ENCODE data around the gene MAPK13.
"Not testable (repeated sequence)": the region's sequence is repeated elsewhere in the genome, so short reads cannot be mapped to it uniquely, and the experiment has no call there.

Gene MAPK13

DNA sequence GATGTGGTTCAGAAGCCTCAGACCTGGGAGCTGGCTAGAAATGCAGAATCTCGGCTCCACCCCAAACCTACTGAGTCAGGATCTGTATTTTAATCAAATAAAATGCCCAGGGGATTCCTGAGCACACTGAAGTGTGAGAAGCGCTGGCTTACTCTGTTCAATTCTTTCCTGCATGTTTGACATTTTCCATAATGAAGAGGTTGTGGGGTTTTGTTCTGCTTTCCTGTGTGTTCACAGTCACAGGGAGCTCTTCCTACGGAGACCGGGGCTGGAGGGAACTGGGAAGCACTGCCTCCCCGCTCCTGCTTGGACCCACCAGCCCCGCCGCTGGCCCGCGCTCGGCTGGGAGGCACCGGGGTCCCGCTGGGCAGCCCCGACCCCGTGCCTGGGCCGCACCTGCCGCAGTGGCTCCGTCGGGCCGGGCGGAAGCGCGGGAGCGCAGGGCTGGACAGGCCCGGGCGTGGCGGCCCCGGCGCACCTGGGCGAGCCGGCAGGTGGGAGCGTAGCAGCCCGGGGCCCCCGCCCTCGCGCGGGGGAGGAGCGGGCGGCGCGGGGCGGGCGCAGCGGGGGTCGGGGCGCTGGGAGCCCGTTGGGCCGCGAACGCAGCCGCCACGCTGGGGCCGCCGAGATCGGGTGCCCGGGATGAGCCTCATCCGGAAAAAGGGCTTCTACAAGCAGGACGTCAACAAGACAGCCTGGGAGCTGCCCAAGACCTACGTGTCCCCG lies at the start of gene MAPK13:
Gene MAPK13, plus strand, starts transcription at position 573 of the 726 bp plus-strand sequence. Its CDS starts 70 bp downstream, at position 643.
- in situ Hi-C loops (cut with HindIII; ENCODE audit: low sequenced_read_pairs) = no loop called here

- in situ Hi-C loops (cut with HindIII; ENCODE audit: low sequenced_read_pairs) = no loop called here
These were observed 48.0 kb upstream of the MAPK13 start for GRCh38 chr6:36082318-36082717.

- in situ Hi-C loops (cut with HindIII; ENCODE audit: low sequenced_read_pairs) = no loop called here
These were observed 46.9 kb upstream of the MAPK13 start for GRCh38 chr6:36083446-36083845.

GRCh38 chr6:36088204-36088603 lies 42.1 kb upstream of the MAPK13 start:
- in situ Hi-C loops (cut with HindIII; ENCODE audit: low sequenced_read_pairs) = not testable (repeated sequence)

- in situ Hi-C loops (cut with HindIII; ENCODE audit: low sequenced_read_pairs) = no loop called here
These were observed 41.3 kb upstream of the MAPK13 start for GRCh38 chr6:36089048-36089447.

- in situ Hi-C loops (cut with HindIII; ENCODE audit: low sequenced_read_pairs) = no loop called here
These were observed 36.1 kb upstream of the MAPK13 start for GRCh38 chr6:36094238-36094637.

GRCh38 chr6:36094753-36095496 lies 35.4 kb upstream of the MAPK13 start:
- in situ Hi-C loops (cut with HindIII; ENCODE audit: low sequenced_read_pairs) = no loop called here

DNA sequence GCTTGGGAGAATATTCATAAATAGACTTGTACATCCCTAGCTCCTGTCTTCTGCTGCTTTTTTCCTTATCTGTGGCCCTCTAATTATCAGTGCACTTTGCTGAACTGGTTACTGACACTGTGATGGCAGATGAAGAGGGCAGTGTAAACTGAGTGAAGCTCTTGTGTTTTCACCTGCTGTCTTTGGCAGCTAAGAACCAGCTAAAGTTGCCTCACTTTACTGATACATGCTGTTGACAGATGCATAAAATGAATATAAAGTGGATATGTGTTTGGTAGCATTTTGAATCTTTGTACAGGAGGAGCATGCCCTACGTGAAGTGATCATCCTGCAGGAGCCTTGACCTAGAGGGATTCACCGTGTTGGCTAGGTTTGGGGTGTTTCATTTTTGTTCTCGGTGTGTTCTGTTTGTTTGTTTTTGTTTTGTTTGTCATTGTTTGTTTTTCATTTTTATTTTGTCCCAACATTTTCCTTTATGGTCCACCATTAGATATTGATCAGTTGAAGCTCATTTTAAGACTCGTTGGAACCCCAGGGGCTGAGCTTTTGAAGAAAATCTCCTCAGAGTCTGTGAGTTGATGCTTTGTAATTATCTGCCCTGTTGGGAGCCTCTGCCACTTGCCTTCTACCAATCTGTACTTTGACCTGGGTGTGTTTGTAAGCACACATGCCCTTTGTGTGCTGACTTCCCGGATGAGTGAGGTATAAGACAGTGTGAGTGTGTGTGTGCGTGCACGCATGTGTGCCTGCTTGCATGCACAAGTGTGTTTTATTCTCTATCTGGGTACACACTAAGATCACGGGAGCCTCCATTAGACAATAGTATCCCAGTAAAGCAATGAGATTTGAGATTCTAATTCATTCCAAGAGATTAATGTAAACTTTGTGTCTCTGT lies 34.6 kb upstream of the MAPK13 start:
- in situ Hi-C loops (cut with HindIII; ENCODE audit: low sequenced_read_pairs) = no loop called here

DNA sequence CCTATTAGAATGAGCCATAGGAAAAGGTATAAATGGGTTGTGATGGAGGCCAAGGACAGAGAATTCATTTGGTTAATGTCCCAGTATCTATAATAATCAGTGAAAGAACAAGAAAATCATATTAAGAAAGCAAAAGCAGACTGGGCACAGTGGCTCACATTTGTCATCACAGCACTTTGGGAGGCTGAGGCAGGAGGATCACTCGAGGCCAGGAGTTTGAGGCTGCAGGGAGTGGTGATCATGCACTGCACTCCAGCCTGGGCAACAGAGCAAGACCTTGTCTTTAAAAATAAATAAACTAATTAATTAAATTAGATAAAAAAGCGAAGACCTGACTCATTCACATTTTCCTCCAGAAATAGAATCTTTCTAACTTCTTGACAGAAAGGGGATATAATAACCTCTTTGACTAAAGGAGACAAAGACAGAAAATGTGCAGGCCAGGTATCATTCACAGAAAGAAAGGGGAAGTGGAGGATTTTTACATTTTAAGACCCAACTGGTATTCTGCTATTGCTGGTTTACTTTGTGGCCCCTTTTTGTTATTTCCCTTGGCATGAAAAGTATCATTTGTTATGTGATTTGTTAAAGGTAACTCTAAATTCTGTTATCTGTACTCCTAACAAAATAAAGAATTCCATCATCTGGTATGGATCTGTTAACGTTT lies 31.9 kb upstream of the MAPK13 start:
- in situ Hi-C loops (cut with HindIII; ENCODE audit: low sequenced_read_pairs) = no loop called here

DNA sequence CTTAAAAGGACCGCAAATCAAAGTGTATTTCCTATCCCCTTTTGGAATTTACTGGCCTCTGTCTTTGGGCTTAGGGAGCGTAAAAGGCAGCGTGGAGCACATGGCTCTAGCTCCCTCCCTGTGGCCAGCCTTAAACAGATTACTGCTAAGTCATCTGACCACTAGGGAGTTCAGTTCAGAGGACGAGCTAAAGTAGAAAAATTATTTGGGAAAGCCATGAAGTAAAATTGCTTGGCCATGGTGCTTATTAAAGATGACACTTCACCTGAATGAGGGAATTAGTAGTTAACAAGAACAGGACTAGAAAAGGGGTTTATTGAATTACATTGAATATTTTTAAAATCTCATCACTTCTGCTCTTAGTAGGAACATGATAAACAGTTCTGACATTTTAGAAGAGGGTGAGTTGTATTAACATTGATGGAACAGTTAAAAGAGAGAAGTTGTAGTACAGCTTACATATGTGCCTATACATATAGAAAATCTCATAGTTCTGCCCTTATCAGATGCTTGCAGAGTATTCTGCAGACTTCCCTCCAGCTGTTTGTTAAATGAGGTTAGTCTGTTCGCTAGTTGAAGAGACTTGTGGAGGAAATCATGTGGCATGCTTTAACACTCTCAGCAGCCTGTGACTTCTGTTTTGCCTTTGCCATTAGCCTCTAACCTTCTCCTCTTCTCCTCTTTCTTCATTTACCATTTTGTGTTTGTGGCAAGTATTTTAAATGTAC lies 31.2 kb upstream of the MAPK13 start:
- in situ Hi-C loops (cut with HindIII; ENCODE audit: low sequenced_read_pairs) = no loop called here

GRCh38 chr6:36099869-36100483 lies 30.3 kb upstream of the MAPK13 start:
- in situ Hi-C loops (cut with HindIII; ENCODE audit: low sequenced_read_pairs) = no loop called here

DNA sequence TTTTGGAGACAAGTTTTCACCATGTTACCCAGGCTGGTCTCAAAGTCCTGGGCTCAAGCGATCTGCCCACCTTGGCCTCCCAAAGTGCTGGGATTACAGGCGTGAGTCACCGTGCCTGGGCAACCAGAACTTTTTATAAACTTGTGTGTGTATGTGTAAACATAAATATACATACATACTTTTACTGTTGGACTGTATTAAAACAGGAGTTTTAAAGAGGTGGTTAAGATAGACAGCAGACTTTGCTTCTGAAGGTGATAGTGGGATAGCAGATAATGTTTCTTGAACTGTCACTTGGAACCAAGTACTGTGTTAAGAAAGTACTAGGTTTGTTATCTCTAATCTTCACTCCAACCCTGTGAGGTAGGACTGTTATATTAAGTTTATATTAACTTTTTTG lies 28.6 kb upstream of the MAPK13 start:
- in situ Hi-C loops (cut with HindIII; ENCODE audit: low sequenced_read_pairs) = no loop called here

DNA sequence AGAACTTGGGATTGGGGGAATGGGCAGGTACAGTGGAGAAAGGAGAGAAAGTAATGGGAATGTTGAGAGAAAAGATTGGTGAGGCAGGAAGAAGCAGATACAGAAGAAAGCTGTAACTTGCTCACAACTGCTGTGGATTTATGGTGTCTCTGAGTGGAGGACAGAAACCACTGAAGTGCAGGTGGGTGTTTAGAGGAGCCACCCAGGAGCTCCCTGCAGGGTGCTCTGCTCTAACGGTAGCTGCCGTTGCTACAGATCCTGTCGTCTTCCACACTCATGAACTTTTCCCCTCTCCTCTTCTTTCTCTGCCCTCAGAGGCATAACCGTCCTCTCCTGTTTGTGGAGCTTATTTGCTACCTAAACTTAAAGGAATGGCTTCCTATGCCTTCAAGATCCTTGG lies 27.5 kb upstream of the MAPK13 start:
- in situ Hi-C loops (cut with HindIII; ENCODE audit: low sequenced_read_pairs) = no loop called here

DNA sequence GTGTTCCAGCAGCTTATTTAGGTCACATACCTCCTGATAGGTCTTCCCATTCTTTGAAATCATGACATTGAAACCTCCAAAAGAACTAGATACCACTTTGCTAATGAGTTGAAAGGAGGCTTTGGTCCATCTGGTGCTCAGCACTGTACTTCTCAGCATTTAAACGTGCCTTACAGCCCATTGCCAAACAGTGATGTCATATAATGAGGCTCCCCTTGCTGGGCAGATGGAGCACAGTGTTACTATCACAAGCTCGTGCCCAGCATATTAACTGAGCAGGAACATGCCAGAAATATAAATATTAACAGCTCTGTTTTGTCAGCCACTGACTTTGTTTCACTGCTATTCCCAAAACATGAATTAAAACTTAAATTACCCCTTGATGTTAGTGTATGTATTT lies 25.5 kb upstream of the MAPK13 start:
- in situ Hi-C loops (cut with HindIII; ENCODE audit: low sequenced_read_pairs) = no loop called here

GRCh38 chr6:36109092-36109491 lies 21.2 kb upstream of the MAPK13 start:
- in situ Hi-C loops (cut with HindIII; ENCODE audit: low sequenced_read_pairs) = no loop called here

DNA sequence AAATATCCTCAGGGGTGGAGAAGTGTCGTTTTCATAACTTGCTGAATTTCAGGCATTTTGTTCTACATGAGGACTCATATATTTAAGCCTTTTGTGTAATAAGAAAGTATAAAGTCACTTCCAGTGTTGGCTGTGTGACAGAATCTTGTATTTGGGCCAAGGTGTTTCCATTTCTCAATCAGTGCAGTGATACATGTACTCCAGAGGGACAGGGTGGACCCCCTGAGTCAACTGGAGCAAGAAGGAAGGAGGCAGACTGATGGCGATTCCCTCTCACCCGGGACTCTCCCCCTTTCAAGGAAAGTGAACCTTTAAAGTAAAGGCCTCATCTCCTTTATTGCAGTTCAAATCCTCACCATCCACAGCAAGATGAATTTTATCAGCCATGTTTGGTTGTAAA lies 20.3 kb upstream of the MAPK13 start:
- in situ Hi-C loops (cut with HindIII; ENCODE audit: low sequenced_read_pairs) = no loop called here

GRCh38 chr6:36110863-36111262 lies 19.4 kb upstream of the MAPK13 start:
- in situ Hi-C loops (cut with HindIII; ENCODE audit: low sequenced_read_pairs) = no loop called here

- in situ Hi-C loops (cut with HindIII; ENCODE audit: low sequenced_read_pairs) = no loop called here
These were observed 18.8 kb upstream of the MAPK13 start for GRCh38 chr6:36111526-36111925.

- in situ Hi-C loops (cut with HindIII; ENCODE audit: low sequenced_read_pairs) = no loop called here
These were observed 17.3 kb upstream of the MAPK13 start for GRCh38 chr6:36113049-36113448.

DNA sequence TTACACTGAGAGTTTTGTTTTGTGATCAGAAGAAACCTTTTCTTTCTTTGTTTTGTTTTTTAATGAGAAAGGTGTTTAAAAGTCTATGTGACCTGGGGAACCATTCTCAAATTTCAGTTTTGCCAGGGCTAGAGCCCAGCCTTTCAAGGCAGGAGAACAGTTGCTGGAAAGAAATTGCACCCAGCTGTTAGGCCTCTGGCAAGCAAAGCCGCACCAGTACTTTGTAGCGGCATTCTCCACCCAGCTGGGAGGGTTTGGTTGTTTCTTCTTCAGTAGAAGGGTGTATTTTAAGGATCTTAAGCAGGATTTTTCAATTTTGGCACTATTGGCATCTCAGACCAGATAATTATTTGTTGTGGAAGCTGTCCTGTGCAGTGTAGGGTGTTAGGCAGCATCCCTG lies 16.6 kb upstream of the MAPK13 start:
- in situ Hi-C loops (cut with HindIII; ENCODE audit: low sequenced_read_pairs) = no loop called here

Data from DLD1 (cell line).